Measurements from ENCODE around the gene XXYLT1.

GRCh38 chr3:195105841-195106417 lies 165.0 kb downstream of the XXYLT1 start:
- TF ChIP-seq EZH2 (IDR thresholded peaks at IDR 0.05; ENCODE audit: low read length) (no peak), CTCF (optimal IDR thresholded peaks at IDR 0.05 in 1 of 3, IDR thresholded peaks at IDR 0.05 in 1 of 3, conservative IDR thresholded peaks at IDR 0.05 in 1 of 3; ENCODE audit: extremely low read depth in 1 of 3, insufficient read depth in 2 of 3, low read length in 3 of 3) (no peak)
